ENCODE measurements around the gene NDUFB8.

The NDUFB8 gene

GRCh38 chr10:100505164-100505563 is 24.5 kb downstream of the NDUFB8 start:
- DNase-seq = no peak

- no peak for DNase-seq
Measured at GRCh38 chr10:100504096-100504495, 25.6 kb downstream of the NDUFB8 start.

- DNase-seq = no peak
Measured at GRCh38 chr10:100502926-100503494, 26.7 kb downstream of the NDUFB8 start.

GRCh38 chr10:100501423-100501822 is 28.2 kb downstream of the NDUFB8 start:
- no peak for DNase-seq

GRCh38 chr10:100498059-100498458 is 31.6 kb downstream of the NDUFB8 start:
- no peak for DNase-seq

GRCh38 chr10:100496567-100496966 is 33.1 kb downstream of the NDUFB8 start:
- DNase-seq = no peak

GRCh38 chr10:100490531-100490930 is 39.1 kb downstream of the NDUFB8 start:
- no peak for DNase-seq

GRCh38 chr10:100489396-100489795 is 40.3 kb downstream of the NDUFB8 start:
- DNase-seq = no peak

- DNase-seq = no peak
Measured at GRCh38 chr10:100487529-100487928, 42.1 kb downstream of the NDUFB8 start.

GRCh38 chr10:100485801-100486495 is 43.7 kb downstream of the NDUFB8 start:
- DNase-seq = no peak

- DNase-seq = no peak
Measured at GRCh38 chr10:100485366-100485765, 44.3 kb downstream of the NDUFB8 start.

GRCh38 chr10:100483876-100484666 is 45.6 kb downstream of the NDUFB8 start:
- DNase-seq = no peak

- no peak for DNase-seq
Measured at GRCh38 chr10:100482834-100483185, 46.9 kb downstream of the NDUFB8 start.

GRCh38 chr10:100482181-100482833 is 47.4 kb downstream of the NDUFB8 start:
- DNase-seq = peak; percentile 53

GRCh38 chr10:100481462-100482081 is 48.1 kb downstream of the NDUFB8 start:
- DNase-seq = peak; percentile 93

- DNase-seq = no peak
Measured at GRCh38 chr10:100480002-100480401, 49.7 kb downstream of the NDUFB8 start.

- DNase-seq = no peak
Measured at GRCh38 chr10:100479037-100479436, 50.6 kb downstream of the NDUFB8 start.

GRCh38 chr10:100477970-100478369 is 51.7 kb downstream of the NDUFB8 start:
- no peak for DNase-seq

Measured in activated effector memory CD4-positive, alpha-beta T cell treated with Interleukin-2 at 50 U/mL for 16 hours (primary cell).